Measurements from ENCODE around the gene USH1C. TPM values are rescaled to one million over a fixed set of nuclear protein-coding genes. Genes with fewer than 3 reads are reported as not detected.

USH1C gene
- total RNA-seq, 1 donor from 2014 or later = 1.4 TPM

DNA sequence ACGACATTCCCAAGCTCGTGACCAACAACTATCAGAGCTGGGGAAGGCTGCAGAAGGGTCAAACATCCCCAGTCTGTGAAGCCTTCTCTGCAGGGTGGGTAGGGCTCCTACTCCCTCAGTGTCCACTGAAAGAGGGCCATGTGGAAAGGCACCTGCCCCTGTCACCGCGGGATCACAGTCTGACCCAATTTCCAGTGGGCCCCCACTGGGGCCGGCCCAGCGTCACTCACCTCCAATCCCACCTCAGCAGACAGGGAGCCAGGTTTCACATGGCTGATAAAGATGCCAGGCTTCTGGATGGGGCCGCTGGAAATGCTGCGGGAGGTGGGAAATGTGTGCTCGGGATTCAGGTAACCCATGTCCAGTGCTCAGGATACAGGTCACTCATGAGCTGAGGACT lies 20.0 kb downstream of the USH1C start:
- Mint-ChIP-seq H3K4me3 (ENCODE audit: unreplicated experiment) (no peak overlapping the region), H3K27ac (ENCODE audit: unreplicated experiment) (no peak overlapping the region), H3K27me3 (ENCODE audit: unreplicated experiment) (peaks cover 2% of the 10 kb centered on the region)

DNA sequence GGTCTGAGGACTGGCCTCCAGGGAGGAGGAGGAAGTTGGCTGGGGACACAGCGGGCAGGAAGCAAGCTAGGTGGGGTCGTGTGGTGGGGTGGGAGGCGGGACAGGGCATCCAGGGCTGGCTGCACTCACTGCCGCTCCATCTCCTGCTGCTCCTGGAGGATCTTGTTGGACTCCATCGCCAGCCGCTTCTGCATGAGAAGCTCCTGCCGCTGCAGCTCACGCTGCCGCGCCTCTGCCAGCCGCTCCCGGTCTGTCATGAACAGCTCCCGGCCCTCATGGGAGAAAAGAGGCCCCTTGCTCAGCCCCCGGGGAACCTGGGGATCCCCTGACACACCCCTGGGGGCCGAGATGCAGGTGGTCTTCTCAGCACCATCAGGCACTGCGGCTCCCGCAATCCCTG lies 21.6 kb downstream of the USH1C start:
- Mint-ChIP-seq H3K27me3 (ENCODE audit: unreplicated experiment) (peaks cover 3% of the 10 kb centered on the region), H3K4me1 (ENCODE audit: unreplicated experiment) (no peaks in the 10 kb centered on the region), H3K9me3 (ENCODE audit: unreplicated experiment) (no peaks in the 10 kb centered on the region), H3K36me3 (ENCODE audit: low read depth, unreplicated experiment) (no peaks in the 10 kb centered on the region), H3K4me3 (ENCODE audit: unreplicated experiment) (no peak overlapping the region), H3K27ac (ENCODE audit: unreplicated experiment) (no peak overlapping the region)
- TF ChIP-seq, protein P1, sequence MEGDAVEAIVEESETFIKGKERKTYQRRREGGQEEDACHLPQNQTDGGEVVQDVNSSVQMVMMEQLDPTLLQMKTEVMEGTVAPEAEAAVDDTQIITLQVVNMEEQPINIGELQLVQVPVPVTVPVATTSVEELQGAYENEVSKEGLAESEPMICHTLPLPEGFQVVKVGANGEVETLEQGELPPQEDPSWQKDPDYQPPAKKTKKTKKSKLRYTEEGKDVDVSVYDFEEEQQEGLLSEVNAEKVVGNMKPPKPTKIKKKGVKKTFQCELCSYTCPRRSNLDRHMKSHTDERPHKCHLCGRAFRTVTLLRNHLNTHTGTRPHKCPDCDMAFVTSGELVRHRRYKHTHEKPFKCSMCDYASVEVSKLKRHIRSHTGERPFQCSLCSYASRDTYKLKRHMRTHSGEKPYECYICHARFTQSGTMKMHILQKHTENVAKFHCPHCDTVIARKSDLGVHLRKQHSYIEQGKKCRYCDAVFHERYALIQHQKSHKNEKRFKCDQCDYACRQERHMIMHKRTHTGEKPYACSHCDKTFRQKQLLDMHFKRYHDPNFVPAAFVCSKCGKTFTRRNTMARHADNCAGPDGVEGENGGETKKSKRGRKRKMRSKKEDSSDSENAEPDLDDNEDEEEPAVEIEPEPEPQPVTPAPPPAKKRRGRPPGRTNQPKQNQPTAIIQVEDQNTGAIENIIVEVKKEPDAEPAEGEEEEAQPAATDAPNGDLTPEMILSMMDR (IDR thresholded peaks at IDR 0.05; ENCODE audit: unreplicated experiment) = no peak
- DNase-seq (ENCODE audit: low spot score) = no peak

More for the DNA sequence above, 20.0 kb downstream of the USH1C start:
- H3K36me3 Mint-ChIP-seq (ENCODE audit: low read depth, unreplicated experiment) = no peaks in the 10 kb centered on the region
- no peak for DNase-seq (ENCODE audit: low spot score)
- TF ChIP-seq, protein P1 (IDR thresholded peaks at IDR 0.05; ENCODE audit: unreplicated experiment) = no peak
- H3K9me3 Mint-ChIP-seq (ENCODE audit: unreplicated experiment) = no peaks in the 10 kb centered on the region
- H3K4me1 Mint-ChIP-seq (ENCODE audit: unreplicated experiment) = no peaks in the 10 kb centered on the region

DNA sequence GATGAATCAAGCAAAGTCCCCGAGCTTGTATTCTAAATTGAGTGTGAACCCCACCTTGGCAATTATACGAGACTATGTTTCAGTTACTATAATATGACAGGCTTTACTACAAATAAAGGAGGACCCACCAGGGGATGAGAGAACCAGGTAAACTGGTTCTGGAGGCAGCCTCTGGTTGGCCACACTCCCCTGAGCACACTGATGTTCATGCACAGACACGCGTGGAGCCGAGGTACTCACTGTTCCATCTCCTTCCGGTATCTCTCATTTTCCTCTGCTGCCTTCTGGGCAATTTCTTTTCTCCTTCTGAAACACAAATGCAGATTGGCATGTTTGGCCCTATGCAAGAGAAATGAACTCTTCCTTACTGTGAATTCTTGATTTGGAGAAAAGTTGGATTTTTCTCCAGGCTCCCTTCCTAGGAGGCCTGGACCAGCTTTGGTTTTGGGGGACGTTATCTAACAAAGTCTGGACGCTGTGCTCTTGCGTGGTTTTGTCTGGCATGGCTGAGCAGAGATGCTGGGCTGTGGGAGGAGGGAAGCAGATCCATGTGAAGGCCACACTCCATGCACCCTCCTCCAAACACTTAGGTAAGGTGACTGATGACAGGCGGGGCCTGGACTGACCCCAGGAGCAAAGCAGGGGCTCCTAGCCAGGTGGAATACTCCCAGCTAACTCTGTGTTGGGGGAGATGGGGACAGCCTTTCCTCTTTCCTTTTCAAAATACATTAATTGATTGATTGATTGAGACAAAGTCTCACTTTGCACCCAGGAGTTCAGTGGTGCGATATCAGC lies 22.9 kb downstream of the USH1C start:
- Mint-ChIP-seq H3K9me3 (ENCODE audit: unreplicated experiment) (no peaks in the 10 kb centered on the region), H3K36me3 (ENCODE audit: low read depth, unreplicated experiment) (no peaks in the 10 kb centered on the region), H3K27ac (ENCODE audit: unreplicated experiment) (no peak overlapping the region), H3K4me3 (ENCODE audit: unreplicated experiment) (no peak overlapping the region), H3K4me1 (ENCODE audit: unreplicated experiment) (no peaks in the 10 kb centered on the region), H3K27me3 (ENCODE audit: unreplicated experiment) (peaks cover 5% of the 10 kb centered on the region)
- TF ChIP-seq, protein P1 (IDR thresholded peaks at IDR 0.05; ENCODE audit: unreplicated experiment) = no peak
- DNase-seq (ENCODE audit: low spot score) = no peak

DNA sequence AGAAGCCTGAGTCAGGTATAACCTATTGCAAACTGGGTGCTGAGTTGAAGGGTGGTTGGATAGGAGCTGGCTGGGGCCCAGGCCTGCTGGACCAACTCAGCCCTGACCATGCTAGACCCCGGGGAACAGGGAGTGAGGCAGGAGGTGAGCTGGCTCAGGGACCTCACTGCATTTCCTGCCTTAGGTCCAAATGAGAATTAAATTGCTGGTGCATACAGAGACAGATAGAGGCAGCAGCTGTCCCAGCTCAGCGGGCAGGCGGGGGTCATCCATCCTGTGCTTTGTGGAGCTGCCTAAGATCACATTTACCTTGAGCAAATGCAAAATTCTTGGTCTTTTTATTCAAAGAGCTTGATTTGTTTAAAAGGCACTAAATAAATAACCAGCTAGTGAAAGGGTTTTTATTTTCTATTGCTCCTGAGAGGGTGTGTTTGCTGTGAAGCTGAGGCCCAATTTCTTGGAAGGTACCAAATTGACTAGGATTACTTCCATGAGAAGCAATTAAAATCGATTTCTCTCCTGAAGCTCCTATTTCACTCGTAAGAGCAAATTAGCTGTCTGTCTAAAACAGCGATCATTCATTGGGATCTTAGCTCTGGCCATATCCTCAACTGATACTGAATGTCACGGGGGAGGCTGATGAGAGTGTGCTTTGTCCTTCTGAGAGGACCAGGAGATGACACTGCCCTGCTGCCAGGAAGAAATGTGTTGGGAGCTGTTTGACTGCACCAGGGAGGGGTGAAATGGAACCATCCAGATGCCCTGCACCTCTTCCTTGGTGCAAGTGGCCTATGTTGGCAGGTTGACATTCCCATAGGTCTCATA lies 24.9 kb downstream of the USH1C start:
- Mint-ChIP-seq H3K27ac (ENCODE audit: unreplicated experiment) (no peak overlapping the region), H3K36me3 (ENCODE audit: low read depth, unreplicated experiment) (no peaks in the 10 kb centered on the region), H3K9me3 (ENCODE audit: unreplicated experiment) (no peaks in the 10 kb centered on the region), H3K4me3 (ENCODE audit: unreplicated experiment) (no peak overlapping the region), H3K4me1 (ENCODE audit: unreplicated experiment) (no peaks in the 10 kb centered on the region), H3K27me3 (ENCODE audit: unreplicated experiment) (peaks cover 3% of the 10 kb centered on the region)
- DNase-seq (ENCODE audit: low spot score) = no peak
- TF ChIP-seq, protein P1 (IDR thresholded peaks at IDR 0.05; ENCODE audit: unreplicated experiment) = no peak

DNA sequence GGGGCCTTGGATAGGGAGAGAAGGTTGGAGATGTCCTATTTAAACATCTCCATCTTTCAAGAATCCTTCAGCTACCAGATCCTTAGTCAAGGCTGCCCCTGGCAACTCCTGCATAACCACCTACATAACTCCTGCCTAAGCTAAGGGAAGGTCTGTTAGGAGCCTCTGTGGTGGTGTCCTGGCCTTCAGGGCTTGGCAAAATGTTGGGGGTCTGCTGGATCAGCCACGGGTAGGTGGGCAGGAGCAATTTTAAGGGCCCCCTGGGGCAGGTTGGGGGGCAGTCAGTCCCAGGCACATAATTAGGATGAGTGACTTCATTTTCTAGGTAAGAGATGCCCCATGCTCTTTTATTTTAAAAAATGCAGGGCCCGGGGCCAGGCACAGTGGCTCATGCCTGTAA lies 25.9 kb downstream of the USH1C start:
- no peaks in the 10 kb centered on the region for H3K9me3 Mint-ChIP-seq (ENCODE audit: unreplicated experiment)
- H3K4me3 Mint-ChIP-seq (ENCODE audit: unreplicated experiment) = no peak overlapping the region
- H3K27me3 Mint-ChIP-seq (ENCODE audit: unreplicated experiment) = peaks cover 3% of the 10 kb centered on the region
- no peaks in the 10 kb centered on the region for H3K4me1 Mint-ChIP-seq (ENCODE audit: unreplicated experiment)
- no peak for DNase-seq (ENCODE audit: low spot score)
- TF ChIP-seq, protein P1 (IDR thresholded peaks at IDR 0.05; ENCODE audit: unreplicated experiment) = no peak
- no peak overlapping the region for H3K27ac Mint-ChIP-seq (ENCODE audit: unreplicated experiment)
- H3K36me3 Mint-ChIP-seq (ENCODE audit: low read depth, unreplicated experiment) = no peaks in the 10 kb centered on the region
